D721Med (cell line): ENCODE data around the gene KRT9.

Source experiments
- DNase-seq: peaks from one replicate; pipeline ENCODE4 v3.0.0; 2011; ENCODE audit warnings: low spot score; ENCODE audit not compliant: insufficient read length
- FAIRE-seq: peaks from 2 replicates; lab custom pipeline; 2011; peaks lifted over from hg19 to GRCh38; lab: Jason Lieb, UNC
- CTCF ChIP-seq: IDR thresholded peaks from 2 replicates; pipeline ENCODE4 v1.5.1; 2012; ENCODE audit warnings: mild to moderate bottlenecking, control low read depth; ENCODE audit not compliant: insufficient read depth; ENCODE audit errors: missing control alignments

The KRT9 gene

DNA sequence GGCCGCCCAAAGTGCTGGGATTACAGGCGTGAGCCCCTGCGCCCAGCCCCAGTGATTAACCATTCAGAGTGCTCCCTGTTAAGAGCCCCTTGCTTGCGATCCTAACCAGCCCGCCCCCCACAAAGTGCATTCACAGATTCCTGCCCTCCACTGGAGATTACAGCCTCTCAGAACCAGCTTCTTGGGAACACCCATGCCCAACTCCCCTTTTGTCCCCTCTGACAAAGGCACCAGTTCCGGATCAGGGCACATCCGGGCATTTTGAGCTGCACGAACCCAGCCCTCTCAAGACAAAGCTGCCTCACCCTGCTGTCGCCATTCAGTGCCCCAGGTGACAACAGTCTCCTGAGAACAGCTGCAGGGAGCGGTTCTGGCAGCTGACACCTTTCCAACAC is 42.9 kb downstream of the KRT9 start:
- DNase-seq (no peak), FAIRE-seq (no peak)
- no peak for TF ChIP-seq CTCF

DNA sequence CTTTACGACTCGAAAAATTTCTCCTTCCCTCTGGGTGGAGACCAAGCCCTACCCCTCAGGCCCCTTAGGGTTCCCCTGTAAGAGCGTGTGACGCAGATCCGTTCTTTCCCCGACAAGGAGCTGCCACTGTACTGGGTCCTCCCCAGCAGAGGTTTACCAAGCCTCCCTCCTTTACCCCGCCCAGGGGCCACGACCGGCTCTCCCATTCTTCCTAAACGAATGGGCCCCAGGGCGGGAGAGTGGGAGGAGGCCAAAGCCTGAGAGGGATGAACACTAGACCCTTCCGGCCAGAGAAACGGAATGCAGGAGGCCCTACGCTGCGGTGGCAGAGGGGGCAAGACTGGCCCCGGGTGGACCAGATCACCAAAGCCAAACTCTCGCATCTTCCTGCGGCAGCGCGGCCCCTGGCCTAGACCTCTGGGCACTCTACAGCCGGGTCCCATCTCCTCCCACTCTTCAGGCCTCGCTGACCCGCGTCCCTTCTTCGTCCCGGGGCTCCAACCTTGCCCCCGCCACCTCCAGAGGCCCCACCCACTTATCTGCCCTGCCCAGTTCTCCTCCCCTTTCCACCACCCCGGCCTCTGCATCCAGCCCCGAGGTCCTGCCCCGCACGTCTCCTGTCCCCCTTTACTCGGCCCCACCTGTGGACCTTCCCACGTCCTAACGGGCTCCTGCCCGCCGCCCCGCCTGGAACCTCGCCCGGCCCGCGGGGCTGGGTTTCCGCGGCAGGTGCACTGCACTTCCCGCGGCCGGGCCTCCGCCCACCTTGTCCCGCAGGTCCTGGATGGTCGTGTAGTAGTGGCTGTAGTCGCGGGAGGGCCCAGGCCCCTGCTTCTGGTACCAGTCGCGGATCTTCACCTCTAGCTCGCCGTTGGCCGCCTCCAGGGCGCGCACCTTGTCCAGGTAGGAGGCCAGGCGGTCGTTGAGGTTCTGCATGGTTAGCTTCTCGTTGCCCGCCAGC is 44.5 kb downstream of the KRT9 start:
- no peak for FAIRE-seq
- no peak for TF ChIP-seq CTCF
- DNase-seq: no peak

GRCh38 chr17:41524261-41524660 is 47.6 kb downstream of the KRT9 start:
- TF ChIP-seq CTCF: no peak
- DNase-seq: no peak

GRCh38 chr17:41523787-41524186 is 48.1 kb downstream of the KRT9 start:
- DNase-seq: no peak
- FAIRE-seq: no peak
- no peak for TF ChIP-seq CTCF

More at GRCh38 chr17:41524261-41524660, 47.6 kb downstream of the KRT9 start:
- FAIRE-seq: no peak

DNA sequence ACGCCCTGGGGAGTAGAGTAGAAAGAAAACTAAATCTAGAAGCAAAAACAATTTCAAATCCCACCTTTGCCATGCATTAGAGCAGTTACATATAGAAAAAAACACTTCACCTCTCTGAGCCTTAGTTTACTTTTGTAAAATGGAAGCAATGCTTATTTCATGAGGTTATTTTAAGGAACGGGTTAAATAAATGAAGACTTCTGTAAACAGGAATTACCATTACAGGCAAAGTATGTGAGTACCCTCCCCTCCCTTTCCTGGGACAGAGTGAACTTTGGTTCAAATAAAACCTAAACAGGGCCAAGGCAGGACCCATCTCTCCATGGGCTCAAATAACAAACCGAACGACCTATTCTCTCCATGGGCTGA is 48.6 kb downstream of the KRT9 start:
- DNase-seq (no peak), FAIRE-seq (no peak)
- TF ChIP-seq CTCF: no peak

DNA sequence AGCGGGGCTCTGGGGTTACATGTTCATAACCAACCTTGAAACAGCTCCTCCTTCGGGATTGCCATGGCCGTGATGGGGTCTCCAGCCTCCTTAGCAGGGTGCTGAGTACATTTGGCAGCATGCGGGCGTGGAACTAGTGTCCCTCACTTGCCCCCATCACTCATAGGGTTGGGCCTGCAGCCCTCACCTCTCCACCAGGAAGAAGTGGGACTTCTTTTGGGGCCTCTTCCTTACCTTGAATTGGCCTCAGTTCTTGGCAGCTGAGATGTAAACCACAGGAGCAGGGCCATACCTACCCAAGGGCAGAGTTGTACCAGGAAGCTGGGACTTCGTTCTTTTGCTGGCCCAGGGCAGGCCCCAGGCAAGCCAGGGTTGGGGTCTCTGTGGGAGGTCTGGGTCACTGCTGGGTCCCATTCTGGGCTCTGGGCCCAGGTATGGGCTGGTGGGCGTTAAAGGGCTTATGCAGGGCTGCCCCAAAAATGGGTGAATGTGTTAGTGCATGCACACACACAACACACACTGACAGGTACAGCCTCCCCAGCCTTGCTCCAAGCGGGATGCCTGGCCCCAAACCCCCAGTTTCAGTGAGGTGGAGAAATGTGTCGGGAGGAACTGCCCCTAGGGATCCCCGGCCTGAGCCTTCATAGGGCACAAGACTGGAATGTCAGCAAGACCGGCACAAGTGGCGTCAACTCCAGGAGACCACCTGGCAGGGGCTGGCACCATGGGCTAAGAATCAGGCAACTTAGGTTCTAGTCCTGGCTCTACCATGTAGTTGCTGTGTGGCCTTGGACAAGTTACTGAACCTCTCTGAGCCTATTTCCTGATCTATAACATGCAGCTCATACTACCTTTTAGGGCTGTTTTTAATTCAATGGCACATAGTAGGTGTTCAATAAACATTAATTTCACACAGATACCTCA is 49.3 kb downstream of the KRT9 start:
- DNase-seq: no peak
- TF ChIP-seq CTCF: no peak
- no peak for FAIRE-seq
